HUES48 (cell line): ENCODE data around the gene TFE3.

ENCODE experiments used
- H3K27ac ChIP-seq: one replicate; pipeline ENCODE4 v1.7.0; 2013; ENCODE audit warnings: low read depth, low read length, inconsistent platforms
- H3K27me3 ChIP-seq: 2 replicates; pipeline ENCODE4 v1.6.1; 2013; ENCODE audit warnings: mild to moderate bottlenecking, low read length; ENCODE audit not compliant: control insufficient read depth, insufficient read depth
- H3K36me3 ChIP-seq: 2 replicates; pipeline ENCODE4 v1.6.1; 2013; ENCODE audit warnings: low read length; ENCODE audit not compliant: control insufficient read depth, insufficient read depth
- H3K4me1 ChIP-seq: 2 replicates; pipeline ENCODE4 v1.6.1; 2013; ENCODE audit warnings: mild to moderate bottlenecking, low read length; ENCODE audit not compliant: control insufficient read depth, insufficient read depth
- H3K4me3 ChIP-seq: 2 replicates; pipeline ENCODE4 v1.5.1; 2013; ENCODE audit warnings: mild to moderate bottlenecking, low read depth, low read length
- H3K9ac ChIP-seq: 2 replicates; pipeline ENCODE4 v1.6.1; 2013; ENCODE audit warnings: mild to moderate bottlenecking, low read depth, low read length, moderate library complexity
- H3K9me3 ChIP-seq: 2 replicates; pipeline ENCODE4 v1.6.1; 2013; ENCODE audit warnings: low read length; ENCODE audit not compliant: control insufficient read depth, insufficient read depth

The TFE3 gene

GRCh38 chrX:49039598-49040375 lies 3.4 kb downstream of the TFE3 start:
- Histone ChIP-seq H3K4me3 (peak overlapping the region; percentile 82), H3K36me3 (peaks cover 35% of the 10 kb centered on the region), H3K27me3 (no peaks in the 10 kb centered on the region), H3K9me3 (peaks cover 12% of the 10 kb centered on the region), H3K9ac (peak overlapping the region; percentile 50; the same call in 1 of the 2 replicates), H3K27ac (peak overlapping the region; percentile 98), H3K4me1 (peaks cover 9% of the 10 kb centered on the region)

GRCh38 chrX:49037883-49038475 lies 5.2 kb downstream of the TFE3 start:
- H3K27ac ChIP-seq, result no peak overlapping the region
- no peak overlapping the region for H3K9ac ChIP-seq
- H3K36me3 ChIP-seq, result peaks cover 53% of the 10 kb centered on the region
- H3K4me1 ChIP-seq, result peaks cover 9% of the 10 kb centered on the region
- peaks cover 15% of the 10 kb centered on the region for H3K9me3 ChIP-seq
- no peaks in the 10 kb centered on the region for H3K27me3 ChIP-seq
- no peak overlapping the region for H3K4me3 ChIP-seq

DNA sequence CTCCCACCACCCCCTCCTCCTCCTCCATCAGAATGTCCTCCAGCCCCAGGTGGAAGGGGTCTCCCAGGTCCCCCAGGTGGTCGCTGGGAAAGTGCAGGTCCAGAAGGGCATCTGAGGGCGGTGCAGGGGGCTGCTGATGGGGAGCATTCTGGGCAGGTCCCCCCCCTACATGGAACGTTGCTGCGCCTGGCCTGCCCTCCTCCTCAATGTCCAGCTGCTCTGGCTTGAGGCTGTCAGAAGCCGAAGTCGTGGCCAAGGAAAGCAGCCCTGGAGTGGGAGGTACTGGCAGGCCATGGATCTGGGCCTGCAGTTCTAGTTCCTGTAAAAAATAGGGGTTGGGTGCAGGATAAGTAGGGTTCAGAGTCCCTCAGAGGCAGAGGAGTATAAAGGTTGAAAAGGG lies 12.9 kb downstream of the TFE3 start:
- no peak overlapping the region for H3K4me3 ChIP-seq
- peaks cover 30% of the 10 kb centered on the region for H3K9me3 ChIP-seq
- H3K27me3 ChIP-seq, result no peaks in the 10 kb centered on the region
- no peak overlapping the region for H3K9ac ChIP-seq
- no peak overlapping the region for H3K27ac ChIP-seq
- peaks cover 65% of the 10 kb centered on the region for H3K36me3 ChIP-seq
- H3K4me1 ChIP-seq, result peaks cover 3% of the 10 kb centered on the region; the same call in 1 of the 2 replicates

- Histone ChIP-seq H3K27me3 (no peaks in the 10 kb centered on the region), H3K4me3 (no peak overlapping the region), H3K4me1 (peaks cover 3% of the 10 kb centered on the region; the same call in 1 of the 2 replicates), H3K36me3 (peaks cover 63% of the 10 kb centered on the region), H3K9me3 (peaks cover 30% of the 10 kb centered on the region), H3K9ac (no peak overlapping the region), H3K27ac (no peak overlapping the region)
These were observed 13.3 kb downstream of the TFE3 start for GRCh38 chrX:49029876-49030275.

GRCh38 chrX:49019599-49020249 lies 23.4 kb downstream of the TFE3 start:
- Histone ChIP-seq H3K27me3 (no peaks in the 10 kb centered on the region), H3K36me3 (0 out of 2 replicates have a peak, but pooled peaks cover 5% of the 10 kb centered on the region), H3K9me3 (peaks cover 32% of the 10 kb centered on the region), H3K27ac (no peak overlapping the region), H3K9ac (no peak overlapping the region), H3K4me3 (no peak overlapping the region), H3K4me1 (no peaks in the 10 kb centered on the region)

- H3K27me3 ChIP-seq, result no peaks in the 10 kb centered on the region
- H3K4me1 ChIP-seq, result no peaks in the 10 kb centered on the region
- no peak overlapping the region for H3K27ac ChIP-seq
- H3K9ac ChIP-seq, result no peak overlapping the region
- peaks cover 26% of the 10 kb centered on the region for H3K9me3 ChIP-seq
- H3K4me3 ChIP-seq, result no peak overlapping the region
- no peaks in the 10 kb centered on the region for H3K36me3 ChIP-seq
These were observed 24.1 kb downstream of the TFE3 start for GRCh38 chrX:49019050-49019449.

DNA sequence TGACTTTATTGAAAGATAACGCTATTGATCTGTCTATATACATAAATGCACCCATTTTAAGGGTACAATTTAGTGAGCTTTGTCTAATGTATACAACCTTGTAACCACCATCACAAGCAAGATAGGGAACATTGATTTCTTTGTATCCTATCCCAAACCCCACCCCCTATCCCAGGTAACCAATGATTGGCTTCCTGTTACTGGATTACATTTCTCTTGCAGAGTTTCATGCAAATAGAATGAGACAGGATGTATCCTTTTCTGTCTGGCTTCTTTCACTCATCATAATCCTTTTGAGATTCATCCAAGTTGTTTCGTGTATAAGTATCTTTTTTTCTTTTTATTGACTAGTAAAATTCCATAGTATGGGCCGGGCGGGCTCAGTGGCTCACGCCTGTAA lies 39.5 kb downstream of the TFE3 start:
- no peaks in the 10 kb centered on the region for H3K27me3 ChIP-seq
- peaks cover 17% of the 10 kb centered on the region for H3K9me3 ChIP-seq
- peaks cover 11% of the 10 kb centered on the region for H3K36me3 ChIP-seq
- H3K4me1 ChIP-seq, result no peaks in the 10 kb centered on the region
- no peak overlapping the region for H3K9ac ChIP-seq
- no peak overlapping the region for H3K4me3 ChIP-seq
- H3K27ac ChIP-seq, result no peak overlapping the region

- Histone ChIP-seq H3K9ac (peak within 1 kb of the TSS; percentile 90), H3K4me1 (no peaks in the 10 kb centered on the region)
These were observed 40.8 kb downstream of the TFE3 start, which contains the start of gene GRIPAP1 for GRCh38 chrX:49002091-49002935. TSS of gene GRIPAP1 (minus strand) at chrX:49002264. CDS start at chrX:49002229, 35 bp downstream.

GRCh38 chrX:49001521-49002090 lies 41.6 kb downstream of the TFE3 start:
- Histone ChIP-seq H3K4me3 (peak overlapping the region; percentile 82), H3K9ac (peak overlapping the region; percentile 90), H3K27me3 (no peaks in the 10 kb centered on the region), H3K9me3 (peaks cover 22% of the 10 kb centered on the region; the same call in 1 of the 2 replicates), H3K27ac (peak overlapping the region; percentile 91), H3K4me1 (no peaks in the 10 kb centered on the region), H3K36me3 (peaks cover 29% of the 10 kb centered on the region)

More at GRCh38 chrX:49002091-49002935, 40.8 kb downstream of the TFE3 start, which contains the start of gene GRIPAP1:
- H3K27me3 ChIP-seq, result no peaks in the 10 kb centered on the region
- peak within 1 kb of the TSS; percentile 91 for H3K27ac ChIP-seq
- peaks cover 19% of the 10 kb centered on the region; the same call in 1 of the 2 replicates for H3K9me3 ChIP-seq
- peaks cover 23% of the 10 kb centered on the region for H3K36me3 ChIP-seq
- H3K4me3 ChIP-seq, result peak within 1 kb of the TSS; percentile 82

- Histone ChIP-seq H3K4me1 (no peaks in the 10 kb centered on the region), H3K27me3 (no peaks in the 10 kb centered on the region), H3K4me3 (peak overlapping the region; percentile 82; the same call in 1 of the 2 replicates), H3K27ac (no peak overlapping the region), H3K9ac (no peak overlapping the region), H3K9me3 (peaks cover 24% of the 10 kb centered on the region; the same call in 1 of the 2 replicates), H3K36me3 (peaks cover 36% of the 10 kb centered on the region)
These were observed 42.5 kb downstream of the TFE3 start for GRCh38 chrX:49000636-49001035.
